Right lobe of liver (tissue), 6 donors: ENCODE results near the gene ANKK1. TPM values are rescaled to one million over a fixed set of nuclear protein-coding genes. Genes with fewer than 3 reads are reported as not detected.

ENCODE experiments used
- ATAC-seq, 4 donors: fragments of 200-7000 bp; cut with Tn5 transposase; one replicate each; pipeline ENCODE4 v1.9.1; 2020; ENCODE audit warnings: mild to moderate bottlenecking in 4 of 4, moderate library complexity in 4 of 4
- DNase-seq, 3 donors: peaks; one replicate each; pipeline ENCODE4 v3.0.0-alpha.2; 2020
- H3K27ac ChIP-seq, 3 donors: fragments of 200-600 bp; one replicate each; pipeline ENCODE4 v1.8.0; 2022
- H3K27me3 ChIP-seq, 2 donors: fragments of 200-600 bp; one replicate each; pipeline ENCODE4 v1.8.0; 2022
- H3K36me3 ChIP-seq, 4 donors: fragments of 200-600 bp; sonication (generic) in 1 of 4; one replicate each; pipeline versions ENCODE4 v1.5.1 to v1.8.0; 2017 to 2022; ENCODE audit warnings: control low read depth in 1 of 4
- H3K4me1 ChIP-seq, 4 donors: fragments of 200-600 bp; sonication (generic) in 1 of 4; one replicate each; pipeline versions ENCODE4 v1.5.1 to v1.8.0; 2017 to 2022; ENCODE audit warnings: control low read depth in 1 of 4
- H3K4me3 ChIP-seq, 3 donors: fragments of 200-600 bp; one replicate each; pipeline ENCODE4 v1.8.0; 2022
- H3K9me3 ChIP-seq, 4 donors: fragments of 200-600 bp; sonication (generic) in 1 of 4; one replicate each; pipeline versions ENCODE4 v1.5.1 to v1.8.0; 2017 to 2022; ENCODE audit warnings: control low read depth in 1 of 4
- POLR2A ChIP-seq: fragments of 450-650 bp; IDR thresholded peaks from one replicate; pipeline ENCODE4 v1.6.1; 2017; ENCODE audit warnings: antibody characterized with exemption, mild to moderate bottlenecking
- WGBS: methylation state at CpG from one replicate; pipeline ENCODE4 v1.1.6; 2018; ENCODE audit warnings: low coverage, low lambda C conversion rate; ENCODE audit not compliant: insufficient coverage; ENCODE audit errors: missing lambda C conversion rate; 5-methylcytosine and 5-hydroxymethylcytosine counted together
- intact Hi-C, 2 donors: fragments of 100-400 bp; cut with DNase I; formaldehyde crosslinking; loops; one replicate each; pipeline versions ENCODE4 v1.11.2 to v1.14.1; 2022
- total RNA-seq, 6 experiments: library from RNA; depleted of rRNA in 2 of 6; stranded (reverse); fragments of >200 nt in 2 of 6; fragmentation: NEBNext Ultra II Directional in 3 of 6; extraction: Animal tissue kit (Norgen Biotek cat#: 25700) in 3 of 6; gene quantifications; one replicate each; pipeline versions ENCODE4 v1.1.0 to v1.2.4, GENCODE V29; 2016 to 2023
- TF ChIP-seq, protein P1 (sequence below), 4 donors: fragments of 200-600 bp in 3 of 4; fragments of 450-650 bp in 1 of 4; IDR thresholded peaks; one replicate each; pipeline versions ENCODE4 v1.5.1 to v1.8.0; 2016 to 2022; ENCODE audit warnings: antibody characterized with exemption in 4 of 4, mild to moderate bottlenecking in 2 of 4
- donor health status: DM: no; HTN: yes; CAD: no.
- donor health status: DM: no; HTN: no; CAD: no.
- donor health status: DM: no; HTN: no; CAD: no.
- donor health status: DM: no; HTN: yes; CAD: no.
- donor health status: DM: no; HTN: yes; CAD: no.

ANKK1 gene
- total RNA-seq, 6 experiments from 2014 or later = 0.12 to 0.15 TPM; not detected in 4

DNA sequence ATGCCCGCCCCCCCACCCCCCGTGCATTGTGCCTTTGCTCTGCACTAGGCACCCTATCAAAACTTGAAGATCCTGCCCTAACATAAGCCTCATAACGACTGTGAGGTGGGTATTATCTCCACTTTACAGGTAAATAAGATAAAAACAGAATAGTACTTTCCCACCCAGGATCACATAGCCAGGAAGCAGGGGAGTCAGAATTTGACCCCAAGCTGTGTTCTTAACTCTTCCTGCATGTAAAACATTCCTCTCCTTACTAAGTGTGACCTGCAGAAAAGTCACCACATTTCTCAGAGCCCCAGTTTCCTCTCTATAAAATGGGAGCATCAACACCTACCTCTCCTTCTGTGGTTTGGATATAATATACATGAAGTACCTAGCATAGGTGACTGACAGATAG, 18.2 kb upstream of the ANKK1 start:
- Histone ChIP-seq H3K36me3 (peaks cover 0 to 9% (median 2%) of the 10 kb centered on the region in 4 donors), H3K9me3 (no peaks in the 10 kb centered on the region), H3K27ac (no peak overlapping the region), H3K4me1 (no peaks in the 10 kb centered on the region), H3K4me3 (no peak overlapping the region), H3K27me3 (no peaks in the 10 kb centered on the region)
- ATAC-seq (no peak), DNase-seq (no peak)
- 80% methylated on average over 3 of the region's 3 CpGs for WGBS
- no peak for TF ChIP-seq POLR2A
- TF ChIP-seq, protein P1, sequence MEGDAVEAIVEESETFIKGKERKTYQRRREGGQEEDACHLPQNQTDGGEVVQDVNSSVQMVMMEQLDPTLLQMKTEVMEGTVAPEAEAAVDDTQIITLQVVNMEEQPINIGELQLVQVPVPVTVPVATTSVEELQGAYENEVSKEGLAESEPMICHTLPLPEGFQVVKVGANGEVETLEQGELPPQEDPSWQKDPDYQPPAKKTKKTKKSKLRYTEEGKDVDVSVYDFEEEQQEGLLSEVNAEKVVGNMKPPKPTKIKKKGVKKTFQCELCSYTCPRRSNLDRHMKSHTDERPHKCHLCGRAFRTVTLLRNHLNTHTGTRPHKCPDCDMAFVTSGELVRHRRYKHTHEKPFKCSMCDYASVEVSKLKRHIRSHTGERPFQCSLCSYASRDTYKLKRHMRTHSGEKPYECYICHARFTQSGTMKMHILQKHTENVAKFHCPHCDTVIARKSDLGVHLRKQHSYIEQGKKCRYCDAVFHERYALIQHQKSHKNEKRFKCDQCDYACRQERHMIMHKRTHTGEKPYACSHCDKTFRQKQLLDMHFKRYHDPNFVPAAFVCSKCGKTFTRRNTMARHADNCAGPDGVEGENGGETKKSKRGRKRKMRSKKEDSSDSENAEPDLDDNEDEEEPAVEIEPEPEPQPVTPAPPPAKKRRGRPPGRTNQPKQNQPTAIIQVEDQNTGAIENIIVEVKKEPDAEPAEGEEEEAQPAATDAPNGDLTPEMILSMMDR (IDR thresholded peaks at IDR 0.05) = no peak
- intact Hi-C loops = no loop called here

DNA sequence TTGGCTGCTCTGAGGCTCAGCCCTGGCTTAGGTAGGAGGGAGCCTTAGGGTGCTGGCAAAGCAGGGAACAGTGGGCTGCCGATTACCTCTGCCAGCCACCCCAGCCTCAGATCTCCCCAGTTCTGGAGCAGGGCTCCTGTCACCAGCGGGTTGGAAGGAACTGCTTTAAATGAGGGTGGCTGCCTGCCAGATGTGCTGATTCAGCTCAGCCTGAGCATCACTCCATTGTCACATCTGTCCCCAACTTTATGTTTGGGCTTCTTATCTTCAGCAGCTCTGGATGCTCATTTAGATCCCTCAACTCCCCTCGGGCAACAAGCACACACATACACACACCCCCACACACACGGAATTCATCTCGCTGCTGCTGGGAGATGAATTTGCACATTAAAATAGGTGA, 16.9 kb upstream of the ANKK1 start:
- intact Hi-C loops = no loop called here
- H3K4me1 ChIP-seq = no peaks in the 10 kb centered on the region
- no peak overlapping the region for H3K27ac ChIP-seq
- WGBS = 86% methylated on average over 2 of the region's 5 CpGs
- peaks cover 0 to 9% (median 2%) of the 10 kb centered on the region in 4 donors for H3K36me3 ChIP-seq
- no peaks in the 10 kb centered on the region for H3K27me3 ChIP-seq
- no peak overlapping the region for H3K4me3 ChIP-seq
- H3K9me3 ChIP-seq = no peaks in the 10 kb centered on the region
- DNase-seq (no peak), ATAC-seq (no peak)
- no peak for TF ChIP-seq POLR2A
- TF ChIP-seq, protein P1 (IDR thresholded peaks at IDR 0.05) = no peak

DNA sequence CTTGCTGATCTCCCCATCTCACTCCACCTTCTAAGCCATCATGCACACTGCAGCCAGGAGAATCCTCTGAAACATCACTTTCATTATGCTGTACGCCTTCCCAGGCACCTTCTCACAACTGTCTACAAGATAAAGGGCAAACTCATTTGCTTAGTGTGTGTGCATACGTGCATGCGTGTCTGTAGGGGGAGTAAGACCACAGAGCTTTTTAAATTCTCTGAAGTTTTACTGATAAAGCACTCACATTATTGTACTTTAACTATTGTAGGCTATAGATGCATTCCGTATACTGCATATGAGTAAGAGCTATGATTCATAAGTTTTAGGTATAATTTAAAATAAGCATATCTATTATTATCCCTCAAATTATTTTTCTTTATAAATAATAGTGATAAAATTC, 15.3 kb upstream of the ANKK1 start:
- TF ChIP-seq POLR2A = no peak
- TF ChIP-seq, protein P1 (IDR thresholded peaks at IDR 0.05) = no peak
- ATAC-seq (no peak), DNase-seq (no peak)
- H3K9me3 ChIP-seq = no peaks in the 10 kb centered on the region
- WGBS = 84% methylated on average over 4 of the region's 4 CpGs
- no peak overlapping the region for H3K4me3 ChIP-seq
- H3K4me1 ChIP-seq = no peaks in the 10 kb centered on the region
- intact Hi-C loops = no loop called here
- no peaks in the 10 kb centered on the region for H3K27me3 ChIP-seq
- no peak overlapping the region for H3K27ac ChIP-seq
- peaks cover 0 to 9% (median 0%) of the 10 kb centered on the region in 4 donors for H3K36me3 ChIP-seq

DNA sequence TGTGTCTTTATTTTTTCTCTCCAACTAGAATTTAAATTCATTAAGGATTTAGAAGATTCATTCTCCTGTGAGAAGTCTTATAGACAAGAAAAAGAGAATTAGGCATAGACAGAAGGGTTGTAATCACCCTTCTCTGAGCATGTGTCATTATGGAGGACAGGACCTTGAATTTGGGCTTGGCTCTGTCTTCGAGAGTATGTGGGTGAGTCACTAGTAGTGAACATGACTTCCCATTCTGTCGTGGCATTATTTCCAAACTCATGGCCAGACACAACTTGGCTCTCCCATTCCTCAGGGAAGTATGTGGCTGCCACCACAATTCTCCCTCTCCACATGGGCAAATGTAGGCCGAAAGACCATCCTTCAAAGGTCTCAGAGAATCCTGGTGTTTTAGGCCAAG, 14.3 kb upstream of the ANKK1 start:
- WGBS = 87% methylated on average over 2 of the region's 3 CpGs
- H3K4me1 ChIP-seq = no peaks in the 10 kb centered on the region
- H3K27ac ChIP-seq = no peak overlapping the region
- ATAC-seq = no peak
- H3K36me3 ChIP-seq = peaks cover 0 to 1% (median 0%) of the 10 kb centered on the region in 4 donors
- no peak overlapping the region for H3K4me3 ChIP-seq
- no peak for DNase-seq
- TF ChIP-seq, protein P1 (IDR thresholded peaks at IDR 0.05) = no peak
- TF ChIP-seq POLR2A = no peak
- no peaks in the 10 kb centered on the region for H3K27me3 ChIP-seq
- no peaks in the 10 kb centered on the region for H3K9me3 ChIP-seq
- intact Hi-C loops = no loop called here

DNA sequence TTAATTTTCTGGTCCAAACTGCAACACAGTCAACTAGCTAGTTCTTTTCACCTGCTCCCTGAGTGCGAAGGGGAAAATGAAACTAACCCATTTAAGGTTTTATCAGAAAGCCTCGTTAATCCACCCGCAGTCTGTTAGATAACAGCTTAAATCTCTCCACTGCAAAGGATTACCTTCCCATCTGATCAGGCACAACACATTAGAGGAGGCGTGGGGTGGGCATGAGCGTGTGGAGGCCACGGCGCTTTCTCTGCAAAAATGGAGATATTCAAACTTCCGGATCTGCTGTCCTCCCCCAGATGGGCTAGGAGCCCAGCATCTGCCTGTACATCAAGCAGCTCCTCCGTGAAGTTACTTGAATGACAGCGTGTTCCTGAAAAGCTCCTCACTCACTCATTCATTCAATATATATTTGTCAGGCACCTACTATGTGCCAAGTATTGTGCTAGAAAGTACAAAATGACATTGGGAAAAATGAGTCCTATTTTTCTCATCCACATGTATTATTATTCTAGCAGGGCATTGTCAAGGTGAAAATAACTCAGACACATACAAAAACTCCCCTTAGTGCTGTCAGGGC, 13.5 kb upstream of the ANKK1 start:
- WGBS = 86% methylated on average over 9 of the region's 10 CpGs
- TF ChIP-seq, protein P1 (IDR thresholded peaks at IDR 0.05) = no peak
- TF ChIP-seq POLR2A = no peak
- no peak for ATAC-seq

More for the DNA sequence above, 13.5 kb upstream of the ANKK1 start:
- intact Hi-C loops = no loop called here
- Histone ChIP-seq H3K27me3 (no peaks in the 10 kb centered on the region), H3K27ac (no peak overlapping the region), H3K36me3 (no peaks in the 10 kb centered on the region), H3K4me1 (no peaks in the 10 kb centered on the region), H3K9me3 (no peaks in the 10 kb centered on the region), H3K4me3 (no peak overlapping the region)
- no peak for DNase-seq
